HG02642 (cell line): ENCODE results near the gene PIEZO2.

Experiments used
- ATAC-seq: cut with Tn5 transposase; IDR thresholded peaks from one replicate; pipeline ENCODE4 v1.9.1; 2021; ENCODE audit warnings: mild to moderate bottlenecking; ENCODE audit not compliant: unreplicated experiment, poor library complexity

The PIEZO2 gene

GRCh38 chr18:10826400-10826799, 323.0 kb downstream of the PIEZO2 start:
- no peak for ATAC-seq

GRCh38 chr18:10822456-10822855, 326.9 kb downstream of the PIEZO2 start:
- no peak for ATAC-seq

GRCh38 chr18:10820681-10821080, 328.7 kb downstream of the PIEZO2 start:
- no peak for ATAC-seq

- ATAC-seq = no peak
Measured at GRCh38 chr18:10814336-10814735, 335.0 kb downstream of the PIEZO2 start.

GRCh38 chr18:10805587-10806118, 343.7 kb downstream of the PIEZO2 start:
- no peak for ATAC-seq

- no peak for ATAC-seq
Measured at GRCh38 chr18:10804126-10804525, 345.2 kb downstream of the PIEZO2 start.

- no peak for ATAC-seq
Measured at GRCh38 chr18:10798727-10799550, 350.4 kb downstream of the PIEZO2 start.

- ATAC-seq = no peak
Measured at GRCh38 chr18:10797896-10798295, 351.5 kb downstream of the PIEZO2 start.

- no peak for ATAC-seq
Measured at GRCh38 chr18:10794771-10795170, 354.6 kb downstream of the PIEZO2 start.

GRCh38 chr18:10793730-10794370, 355.5 kb downstream of the PIEZO2 start:
- ATAC-seq = no peak

GRCh38 chr18:10792181-10792580, 357.2 kb downstream of the PIEZO2 start:
- no peak for ATAC-seq

- ATAC-seq = no peak
Measured at GRCh38 chr18:10791169-10791831, 358.1 kb downstream of the PIEZO2 start.

- ATAC-seq = no peak
Measured at GRCh38 chr18:10789180-10789579, 360.2 kb downstream of the PIEZO2 start.

- peak; percentile 98 for ATAC-seq
Measured at GRCh38 chr18:10787293-10787901, 362.0 kb downstream of the PIEZO2 start.

- no peak for ATAC-seq
Measured at GRCh38 chr18:10785798-10786197, 363.6 kb downstream of the PIEZO2 start.

GRCh38 chr18:10784596-10785202, 364.7 kb downstream of the PIEZO2 start:
- no peak for ATAC-seq

GRCh38 chr18:10783941-10784340, 365.4 kb downstream of the PIEZO2 start:
- no peak for ATAC-seq

- ATAC-seq = no peak
Measured at GRCh38 chr18:10776493-10776892, 372.9 kb downstream of the PIEZO2 start.

- no peak for ATAC-seq
Measured at GRCh38 chr18:10775026-10775425, 374.3 kb downstream of the PIEZO2 start.

- no peak for ATAC-seq
Measured at GRCh38 chr18:10771053-10771709, 378.2 kb downstream of the PIEZO2 start.
